Measurements from ENCODE around the gene HSD17B10. TPM values are rescaled to one million over a fixed set of nuclear protein-coding genes. Genes with fewer than 3 reads are reported as not detected.

HSD17B10 gene
- total and polyA plus RNA-seq, 10 donors = 41.9 to 67.7 (median 48.6) TPM

GRCh38 chrX:53435997-53436396, 1.8 kb upstream of the HSD17B10 start:
- intact Hi-C loops (cut with DNase I; ENCODE audit: low total_unique reads) = loop anchor here (5.0 kb wide), 1 partner anchor 119 kb away; no protein-coding TSS in a partner anchor
- no peak for TF ChIP-seq POLR2AphosphoS5 (IDR thresholded peaks at IDR 0.05)
- TF ChIP-seq, protein P1, sequence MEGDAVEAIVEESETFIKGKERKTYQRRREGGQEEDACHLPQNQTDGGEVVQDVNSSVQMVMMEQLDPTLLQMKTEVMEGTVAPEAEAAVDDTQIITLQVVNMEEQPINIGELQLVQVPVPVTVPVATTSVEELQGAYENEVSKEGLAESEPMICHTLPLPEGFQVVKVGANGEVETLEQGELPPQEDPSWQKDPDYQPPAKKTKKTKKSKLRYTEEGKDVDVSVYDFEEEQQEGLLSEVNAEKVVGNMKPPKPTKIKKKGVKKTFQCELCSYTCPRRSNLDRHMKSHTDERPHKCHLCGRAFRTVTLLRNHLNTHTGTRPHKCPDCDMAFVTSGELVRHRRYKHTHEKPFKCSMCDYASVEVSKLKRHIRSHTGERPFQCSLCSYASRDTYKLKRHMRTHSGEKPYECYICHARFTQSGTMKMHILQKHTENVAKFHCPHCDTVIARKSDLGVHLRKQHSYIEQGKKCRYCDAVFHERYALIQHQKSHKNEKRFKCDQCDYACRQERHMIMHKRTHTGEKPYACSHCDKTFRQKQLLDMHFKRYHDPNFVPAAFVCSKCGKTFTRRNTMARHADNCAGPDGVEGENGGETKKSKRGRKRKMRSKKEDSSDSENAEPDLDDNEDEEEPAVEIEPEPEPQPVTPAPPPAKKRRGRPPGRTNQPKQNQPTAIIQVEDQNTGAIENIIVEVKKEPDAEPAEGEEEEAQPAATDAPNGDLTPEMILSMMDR (IDR thresholded peaks at IDR 0.05 in 8 of 11, conservative IDR thresholded peaks at IDR 0.05 in 3 of 11) = peak; percentile 43 to 92 (median 84)
- TF ChIP-seq POLR2A (IDR thresholded peaks at IDR 0.05) = no peak
- Histone ChIP-seq H3K27ac (no peak overlapping the region), H3K27me3 (replicated peaks in 1 of 7) (peaks cover 0 to 19% (median 5%) of the 10 kb centered on the region in 7 donors), H3K4me3 (no peak overlapping the region), H3K36me3 (peaks cover 0 to 18% (median 10%) of the 10 kb centered on the region in 6 donors), H3K4me1 (peaks cover 0 to 29% (median 21%) of the 10 kb centered on the region in 6 donors), H3K9me3 (no peaks in the 10 kb centered on the region)
- WGBS, 5 donors = 3 to 6% (median 5%) methylated on average over 3 to 4 of the region's 4 CpGs
- peak; percentile 86 for DNase-seq

DNA sequence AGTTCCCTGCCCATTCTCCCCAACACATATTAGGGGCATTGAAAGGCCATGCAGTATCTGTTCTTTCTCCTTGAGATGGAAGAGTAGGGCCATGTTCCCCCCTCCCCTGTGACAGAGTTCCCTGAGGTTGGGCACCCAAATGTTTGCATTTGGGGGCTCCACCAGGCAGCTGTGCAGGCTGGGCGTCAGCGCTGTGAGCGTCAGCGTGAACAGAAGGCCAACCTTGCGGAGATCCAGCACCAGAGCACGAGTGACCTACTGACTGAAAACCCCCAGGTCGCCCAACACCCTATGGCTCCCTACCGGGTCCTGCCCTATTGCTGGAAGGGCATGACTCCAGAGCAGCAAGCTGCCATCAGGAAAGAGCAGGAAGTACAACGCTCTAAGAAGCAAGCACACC, 3.9 kb downstream of the HSD17B10 start:
- DNase-seq = no peak
- Histone ChIP-seq H3K4me1 (peaks cover 0 to 16% (median 13%) of the 10 kb centered on the region in 6 donors), H3K9me3 (no peaks in the 10 kb centered on the region), H3K27ac (no peak overlapping the region), H3K4me3 (no peak overlapping the region), H3K27me3 (replicated peaks in 1 of 7) (no peaks in the 10 kb centered on the region), H3K36me3 (peaks cover 0 to 38% (median 20%) of the 10 kb centered on the region in 6 donors)
- intact Hi-C loops (cut with DNase I; ENCODE audit: low total_unique reads) = no loop called here
- 91 to 100% (median 96%) methylated on average over 7 to 9 of the region's 9 CpGs for WGBS, 5 donors
- TF ChIP-seq POLR2A (IDR thresholded peaks at IDR 0.05) (no peak), POLR2AphosphoS5 (IDR thresholded peaks at IDR 0.05) (no peak)
- TF ChIP-seq, protein P1 (IDR thresholded peaks at IDR 0.05 in 8 of 11, conservative IDR thresholded peaks at IDR 0.05 in 3 of 11) = no peak

DNA sequence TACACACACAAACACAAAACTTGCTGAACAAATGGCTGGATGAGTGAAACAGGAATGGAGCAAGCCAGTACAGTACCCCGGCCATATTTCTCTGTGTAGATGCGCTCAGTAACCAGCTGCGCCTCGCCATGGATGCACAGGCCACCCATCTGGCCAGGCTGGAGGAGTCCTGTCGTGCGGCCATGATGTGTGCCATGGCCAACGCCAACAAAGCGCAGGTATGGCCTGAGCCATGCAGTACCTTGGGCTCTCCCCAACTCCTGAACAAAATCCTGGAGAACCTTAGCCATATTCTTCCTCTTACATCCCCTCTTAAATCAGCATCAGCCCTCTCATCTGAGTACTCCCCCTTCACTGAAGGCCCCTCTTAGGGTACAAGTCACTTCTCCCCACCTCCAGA, 4.4 kb downstream of the HSD17B10 start:
- intact Hi-C loops (cut with DNase I; ENCODE audit: low total_unique reads) = no loop called here
- DNase-seq = no peak
- no peaks in the 10 kb centered on the region for H3K9me3 ChIP-seq
- no peak overlapping the region for H3K4me3 ChIP-seq
- TF ChIP-seq, protein P1 (IDR thresholded peaks at IDR 0.05 in 8 of 11, conservative IDR thresholded peaks at IDR 0.05 in 3 of 11) = no peak
- TF ChIP-seq POLR2A (IDR thresholded peaks at IDR 0.05) (no peak), POLR2AphosphoS5 (IDR thresholded peaks at IDR 0.05) (no peak)
- H3K27ac ChIP-seq = no peak overlapping the region
- H3K4me1 ChIP-seq = peaks cover 0 to 13% (median 11%) of the 10 kb centered on the region in 6 donors
- H3K27me3 ChIP-seq (replicated peaks in 1 of 7) = no peaks in the 10 kb centered on the region
- peaks cover 0 to 38% (median 20%) of the 10 kb centered on the region in 6 donors for H3K36me3 ChIP-seq
- WGBS, 5 donors = 88 to 100% (median 96%) methylated on average over 1 to 8 of the region's 8 CpGs

DNA sequence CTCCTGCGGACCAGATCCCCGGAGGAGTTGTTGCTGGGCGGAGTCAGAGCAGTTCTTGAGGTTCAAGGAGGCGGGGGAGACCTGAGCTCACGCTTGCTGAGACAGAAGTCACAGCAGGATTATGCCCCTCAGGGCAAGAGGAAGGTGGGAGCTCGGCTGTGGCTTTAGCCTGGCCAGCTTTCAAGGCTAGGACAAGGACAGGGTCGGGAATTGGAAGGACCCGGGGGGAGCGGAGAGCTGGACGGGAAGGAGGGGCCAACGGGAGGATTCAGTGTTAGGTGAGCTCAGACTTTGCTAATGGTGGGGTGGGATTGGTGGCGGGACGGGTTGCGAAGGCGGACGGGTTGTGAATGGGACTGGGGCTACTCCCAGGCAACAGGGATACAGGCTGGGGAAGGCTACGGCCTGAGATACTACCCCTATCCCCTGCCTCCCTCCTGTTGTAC, 11.3 kb downstream of the HSD17B10 start, which contains the start of gene RIBC1:
Gene RIBC1 (plus strand): TSS at position 13 of the 446 bp plus-strand sequence. CDS start 3,404 bp downstream, outside the sequence.
- Histone ChIP-seq H3K27me3 (replicated peaks in 1 of 7) (no peaks in the 10 kb centered on the region), H3K36me3 (no peaks in the 10 kb centered on the region), H3K27ac (peak within 1 kb of the TSS; percentile 90 to 97 (median 94)), H3K9me3 (no peaks in the 10 kb centered on the region), H3K4me1 (peaks cover 9 to 34% (median 26%) of the 10 kb centered on the region in 6 donors), H3K4me3 (peak within 1 kb of the TSS; percentile 44 to 87 (median 62))
- intact Hi-C loops (cut with DNase I; ENCODE audit: low total_unique reads) = no loop called here
- 5 to 23% (median 13%) methylated on average over 14 to 17 of the region's 17 CpGs for WGBS, 5 donors
- TF ChIP-seq POLR2AphosphoS5 (IDR thresholded peaks at IDR 0.05) (no peak), POLR2A (IDR thresholded peaks at IDR 0.05) (no peak)
- TF ChIP-seq, protein P1 (IDR thresholded peaks at IDR 0.05 in 8 of 11, conservative IDR thresholded peaks at IDR 0.05 in 3 of 11) = no peak
- no peak for DNase-seq

Data from spleen (tissue), 11 donors.